Loucy (cell line): ENCODE results near the gene EPN2.

Experiments
- H2AFZ ChIP-seq: fragments of 200-600 bp; sonication (generic); 2 replicates; pipeline ENCODE4 v1.6.0; 2016; ENCODE audit warnings: antibody characterized with exemption, mild to moderate bottlenecking, low read length, moderate library complexity
- H3F3A ChIP-seq: fragments of 200-600 bp; 2 replicates; pipeline ENCODE4 v1.6.0; 2016; ENCODE audit warnings: antibody characterized with exemption, low read depth, mild to moderate bottlenecking
- H3K27me3 ChIP-seq: fragments of 200-600 bp; sonication (generic); 2 replicates; pipeline ENCODE4 v1.6.1; 2014; ENCODE audit warnings: low read length, mild to moderate bottlenecking; ENCODE audit not compliant: insufficient read depth, poor library complexity, severe bottlenecking
- H3K36me3 ChIP-seq: fragments of 200-600 bp; sonication (generic); 2 replicates; pipeline ENCODE4 v1.6.1; 2016; ENCODE audit warnings: low read length; ENCODE audit not compliant: insufficient read depth
- H3K4me1 ChIP-seq: fragments of 200-600 bp; sonication (generic); 2 replicates; pipeline ENCODE4 v1.5.1; 2014; ENCODE audit warnings: low read length, mild to moderate bottlenecking; ENCODE audit not compliant: insufficient read depth, poor library complexity, severe bottlenecking
- H3K4me2 ChIP-seq: fragments of 200-600 bp; sonication (generic); 2 replicates; pipeline ENCODE4 v1.6.0; 2014; ENCODE audit warnings: antibody characterized with exemption, low read length, low read depth, mild to moderate bottlenecking; ENCODE audit not compliant: poor library complexity, severe bottlenecking
- H3K4me3 ChIP-seq: fragments of 200-600 bp; sonication (generic); 2 replicates; pipeline ENCODE4 v1.5.1; 2014; ENCODE audit warnings: low read length, mild to moderate bottlenecking, mixed read lengths; ENCODE audit not compliant: poor library complexity, severe bottlenecking
- H3K79me2 ChIP-seq: fragments of 200-600 bp; sonication (generic); 2 replicates; pipeline ENCODE4 v1.6.1; 2014; ENCODE audit warnings: low read length; ENCODE audit not compliant: insufficient read depth
- H3K9ac ChIP-seq: fragments of 200-600 bp; sonication (generic); 2 replicates; pipeline ENCODE4 v1.6.0; 2014; ENCODE audit warnings: mild to moderate bottlenecking, low read depth, low read length, moderate library complexity; ENCODE audit not compliant: poor library complexity, severe bottlenecking
- H3K9me2 ChIP-seq: fragments of 200-600 bp; sonication (generic); replicated peaks from 2 replicates; pipeline ENCODE4 v1.6.1; 2016; ENCODE audit warnings: low read depth, low read length, mixed read lengths
- H3K9me3 ChIP-seq: fragments of 200-600 bp; sonication (generic); 2 replicates; pipeline ENCODE4 v1.6.1; 2014; ENCODE audit warnings: mild to moderate bottlenecking, antibody characterized with exemption, low read length, low read depth; ENCODE audit not compliant: insufficient read depth
- H4K20me1 ChIP-seq: fragments of 200-600 bp; sonication (generic); 2 replicates; pipeline ENCODE4 v1.6.0; 2014; ENCODE audit warnings: antibody characterized with exemption, low read length, mild to moderate bottlenecking; ENCODE audit not compliant: insufficient read depth, poor library complexity, severe bottlenecking
- EZH2phosphoT487 ChIP-seq: fragments of 200-600 bp; IDR thresholded peaks from 2 replicates; pipeline ENCODE4 v1.6.1; 2018; ENCODE audit warnings: antibody characterized with exemption, mild to moderate bottlenecking, moderate library complexity, borderline replicate concordance
- TF ChIP-seq, protein P1 (sequence below): fragments of 200-600 bp; sonication (generic); conservative IDR thresholded peaks from 2 replicates; pipeline ENCODE4 v1.5.1; 2014; ENCODE audit warnings: mild to moderate bottlenecking, antibody characterized with exemption, low read length

The EPN2 gene

GRCh38 chr17:19360772-19361171, 123.6 kb downstream of the EPN2 start:
- H4K20me1 ChIP-seq: no peaks in the 10 kb centered on the region
- no peaks in the 10 kb centered on the region for H3F3A ChIP-seq
- H3K4me2 ChIP-seq: no peak overlapping the region
- H3K9me3 ChIP-seq: no peaks in the 10 kb centered on the region
- H3K4me1 ChIP-seq: no peaks in the 10 kb centered on the region
- no peaks in the 10 kb centered on the region for H3K27me3 ChIP-seq
- TF ChIP-seq, protein P1, sequence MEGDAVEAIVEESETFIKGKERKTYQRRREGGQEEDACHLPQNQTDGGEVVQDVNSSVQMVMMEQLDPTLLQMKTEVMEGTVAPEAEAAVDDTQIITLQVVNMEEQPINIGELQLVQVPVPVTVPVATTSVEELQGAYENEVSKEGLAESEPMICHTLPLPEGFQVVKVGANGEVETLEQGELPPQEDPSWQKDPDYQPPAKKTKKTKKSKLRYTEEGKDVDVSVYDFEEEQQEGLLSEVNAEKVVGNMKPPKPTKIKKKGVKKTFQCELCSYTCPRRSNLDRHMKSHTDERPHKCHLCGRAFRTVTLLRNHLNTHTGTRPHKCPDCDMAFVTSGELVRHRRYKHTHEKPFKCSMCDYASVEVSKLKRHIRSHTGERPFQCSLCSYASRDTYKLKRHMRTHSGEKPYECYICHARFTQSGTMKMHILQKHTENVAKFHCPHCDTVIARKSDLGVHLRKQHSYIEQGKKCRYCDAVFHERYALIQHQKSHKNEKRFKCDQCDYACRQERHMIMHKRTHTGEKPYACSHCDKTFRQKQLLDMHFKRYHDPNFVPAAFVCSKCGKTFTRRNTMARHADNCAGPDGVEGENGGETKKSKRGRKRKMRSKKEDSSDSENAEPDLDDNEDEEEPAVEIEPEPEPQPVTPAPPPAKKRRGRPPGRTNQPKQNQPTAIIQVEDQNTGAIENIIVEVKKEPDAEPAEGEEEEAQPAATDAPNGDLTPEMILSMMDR: no peak
- no peak for TF ChIP-seq EZH2phosphoT487
- no peaks in the 10 kb centered on the region for H3K36me3 ChIP-seq
- no peaks in the 10 kb centered on the region for H3K79me2 ChIP-seq
- H3K4me3 ChIP-seq: no peak overlapping the region
- H3K9ac ChIP-seq: no peak overlapping the region
- no peaks in the 10 kb centered on the region for H3K9me2 ChIP-seq
- no peak overlapping the region for H2AFZ ChIP-seq

GRCh38 chr17:19361326-19361725, 124.2 kb downstream of the EPN2 start:
- no peak overlapping the region for H2AFZ ChIP-seq

GRCh38 chr17:19361944-19362276, 124.7 kb downstream of the EPN2 start:
- Histone ChIP-seq H2AFZ (peak overlapping the region; percentile 92), H3K9me3 (no peaks in the 10 kb centered on the region), H3F3A (no peaks in the 10 kb centered on the region), H3K4me2 (peak overlapping the region; percentile 72), H4K20me1 (no peaks in the 10 kb centered on the region), H3K36me3 (no peaks in the 10 kb centered on the region), H3K4me1 (no peaks in the 10 kb centered on the region), H3K79me2 (no peaks in the 10 kb centered on the region), H3K9ac (no peak overlapping the region), H3K27me3 (no peaks in the 10 kb centered on the region), H3K4me3 (peak overlapping the region; percentile 74), H3K9me2 (no peaks in the 10 kb centered on the region)
- TF ChIP-seq, protein P1: no peak
- no peak for TF ChIP-seq EZH2phosphoT487

More at GRCh38 chr17:19361326-19361725, 124.2 kb downstream of the EPN2 start:
- H3F3A ChIP-seq: no peaks in the 10 kb centered on the region
- no peak overlapping the region for H3K4me3 ChIP-seq
- no peaks in the 10 kb centered on the region for H3K36me3 ChIP-seq
- H3K4me1 ChIP-seq: no peaks in the 10 kb centered on the region
- H3K4me2 ChIP-seq: no peak overlapping the region
- no peak overlapping the region for H3K9ac ChIP-seq
- no peaks in the 10 kb centered on the region for H3K9me3 ChIP-seq
- H3K79me2 ChIP-seq: no peaks in the 10 kb centered on the region
- no peak for TF ChIP-seq EZH2phosphoT487
- TF ChIP-seq, protein P1: no peak
- no peaks in the 10 kb centered on the region for H3K27me3 ChIP-seq
- no peaks in the 10 kb centered on the region for H3K9me2 ChIP-seq
- no peaks in the 10 kb centered on the region for H4K20me1 ChIP-seq
